NCI-H1930 (cell line): ENCODE measurements around the gene PPIL4.
"Not testable (repeated sequence)": the region's sequence is repeated elsewhere in the genome, so short reads cannot be mapped to it uniquely, and the experiment has no call there.

Experiments used
- DNase-seq, 2 experiments: peaks; one replicate each; lab custom pipeline; 2025; lab: John Stamatoyannopoulos, UW

The PPIL4 gene

GRCh38 chr6:149483849-149484655, 61.8 kb downstream of the PPIL4 start:
- no peak for DNase-seq

- DNase-seq: no peak
Measured at GRCh38 chr6:149483334-149483725, 62.5 kb downstream of the PPIL4 start.

- no peak for DNase-seq
Measured at GRCh38 chr6:149482545-149483333, 63.1 kb downstream of the PPIL4 start.

GRCh38 chr6:149480502-149481280, 65.2 kb downstream of the PPIL4 start:
- no peak for DNase-seq

GRCh38 chr6:149478631-149479314, 67.1 kb downstream of the PPIL4 start:
- DNase-seq: no peak

DNA sequence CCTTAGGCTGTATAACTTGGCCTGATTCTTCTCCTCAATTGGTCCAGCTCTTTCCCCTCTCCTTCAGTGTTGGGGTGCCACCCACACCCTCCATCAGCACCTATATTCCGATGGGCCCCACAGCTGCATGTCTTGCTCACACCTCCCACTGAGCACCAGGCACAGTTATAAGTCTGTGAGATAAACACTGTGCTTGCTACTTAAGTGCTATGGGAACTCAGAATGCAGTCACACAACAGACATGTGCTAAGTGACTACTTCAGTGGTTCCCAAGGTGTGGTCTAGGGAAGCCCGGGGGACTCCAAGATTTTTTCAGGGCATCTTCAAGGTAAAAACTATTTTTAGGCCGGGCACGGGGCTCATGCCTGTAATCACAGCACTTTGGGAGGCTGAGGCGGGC, 68.3 kb downstream of the PPIL4 start:
- DNase-seq: no peak

- no peak for DNase-seq
Measured at GRCh38 chr6:149476789-149477455, 68.9 kb downstream of the PPIL4 start.

- no peak for DNase-seq
Measured at GRCh38 chr6:149474108-149474935, 71.5 kb downstream of the PPIL4 start.

- no peak for DNase-seq
Measured at GRCh38 chr6:149473080-149474052, 72.5 kb downstream of the PPIL4 start.

- no peak for DNase-seq
Measured at GRCh38 chr6:149472241-149472640, 73.6 kb downstream of the PPIL4 start.

DNA sequence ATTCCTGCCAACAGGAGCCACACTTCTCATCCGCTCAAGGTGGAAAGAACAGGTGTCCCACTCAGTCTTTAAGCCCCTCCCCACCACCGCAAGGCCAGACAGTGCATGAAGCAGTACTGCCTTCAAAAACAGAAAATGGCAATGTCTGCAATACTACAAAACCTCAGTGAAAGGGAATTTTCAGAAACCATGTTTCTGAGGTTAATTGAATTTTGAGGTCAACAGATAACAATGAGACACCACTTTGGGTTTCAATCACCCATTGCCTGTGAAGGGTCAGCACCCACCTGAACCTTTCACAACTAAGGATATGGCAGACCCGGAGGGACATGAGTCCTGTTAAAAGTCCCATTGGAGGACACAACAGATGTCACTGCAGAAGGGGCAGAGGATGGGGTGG, 74.0 kb downstream of the PPIL4 start:
- no peak for DNase-seq

- DNase-seq: no peak
Measured at GRCh38 chr6:149470948-149471347, 74.9 kb downstream of the PPIL4 start.

GRCh38 chr6:149468179-149468578, 77.7 kb downstream of the PPIL4 start:
- DNase-seq: no peak

GRCh38 chr6:149467265-149467664, 78.6 kb downstream of the PPIL4 start:
- DNase-seq: no peak

DNA sequence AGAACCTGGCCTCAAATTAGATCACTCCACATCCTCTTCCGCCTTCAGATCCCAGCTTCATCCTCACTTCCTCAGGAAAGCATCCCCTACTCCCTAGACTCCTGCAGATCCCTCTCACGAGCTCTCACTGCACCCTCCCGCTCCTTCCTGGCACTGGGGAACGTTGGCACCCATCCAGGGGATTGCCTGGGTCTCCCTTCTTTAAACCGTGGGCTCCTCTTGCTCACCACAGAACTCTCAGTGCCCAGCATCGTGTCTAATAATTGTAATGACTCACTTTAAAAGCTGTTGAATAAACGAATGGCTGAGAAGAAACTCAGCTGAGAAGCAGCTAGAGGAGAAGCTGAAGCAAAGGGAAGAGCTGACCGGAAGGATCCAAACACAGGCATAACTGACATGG, 81.4 kb downstream of the PPIL4 start:
- no peak for DNase-seq

DNA sequence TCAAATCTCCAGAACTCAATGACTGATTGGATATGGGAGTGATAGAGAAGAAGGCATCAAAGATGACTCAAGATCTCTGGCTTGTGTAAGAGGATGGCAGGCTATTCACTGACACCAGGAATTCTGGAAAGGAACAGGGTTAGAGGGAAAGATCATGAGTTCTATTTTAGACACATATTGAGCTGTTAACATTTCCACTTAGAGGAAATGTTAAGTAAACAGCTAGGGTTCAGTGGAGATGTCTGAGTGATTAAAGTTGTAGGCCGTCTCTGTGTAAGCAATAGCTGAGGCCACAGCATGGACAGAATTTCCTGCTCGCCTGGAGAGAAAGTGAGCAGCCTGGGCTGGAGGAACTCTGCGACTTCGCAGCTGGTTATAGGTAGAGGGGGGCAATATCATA, 82.1 kb downstream of the PPIL4 start:
- no peak for DNase-seq

DNA sequence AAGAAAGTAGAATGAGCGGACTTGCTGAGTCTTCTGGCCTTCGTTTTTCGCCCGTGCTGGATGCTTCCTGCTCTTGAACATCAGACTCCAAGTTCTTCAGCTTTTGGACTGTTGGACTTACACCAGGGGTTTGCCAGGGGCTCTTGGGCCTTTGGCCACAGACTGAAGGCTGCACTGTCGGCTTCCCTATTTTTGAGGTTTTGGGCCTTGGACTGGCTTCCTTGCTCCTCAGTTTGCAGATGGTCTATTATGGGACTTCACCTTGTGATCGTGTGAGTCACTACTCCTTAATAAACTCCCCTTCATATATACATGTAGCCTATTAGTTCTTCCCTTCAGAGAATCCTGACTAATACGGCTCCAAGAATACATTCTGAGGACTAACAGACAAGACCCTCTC, 83.1 kb downstream of the PPIL4 start:
- DNase-seq: not testable (repeated sequence)

- no peak for DNase-seq
Measured at GRCh38 chr6:149461670-149462069, 84.2 kb downstream of the PPIL4 start.

- not testable (repeated sequence) for DNase-seq
Measured at GRCh38 chr6:149460249-149460648, 85.6 kb downstream of the PPIL4 start.
